Hepatic stellate cell (primary cell): ENCODE results near the gene CDKN2AIPNL.
"Not testable (repeated sequence)": the region's sequence is repeated elsewhere in the genome, so short reads cannot be mapped to it uniquely, and the experiment has no call there.

Experiments used
- DNase-seq: peaks from one replicate; pipeline ENCODE4 v3.0.0; 2011; ENCODE audit warnings: low spot score

The CDKN2AIPNL gene

DNA sequence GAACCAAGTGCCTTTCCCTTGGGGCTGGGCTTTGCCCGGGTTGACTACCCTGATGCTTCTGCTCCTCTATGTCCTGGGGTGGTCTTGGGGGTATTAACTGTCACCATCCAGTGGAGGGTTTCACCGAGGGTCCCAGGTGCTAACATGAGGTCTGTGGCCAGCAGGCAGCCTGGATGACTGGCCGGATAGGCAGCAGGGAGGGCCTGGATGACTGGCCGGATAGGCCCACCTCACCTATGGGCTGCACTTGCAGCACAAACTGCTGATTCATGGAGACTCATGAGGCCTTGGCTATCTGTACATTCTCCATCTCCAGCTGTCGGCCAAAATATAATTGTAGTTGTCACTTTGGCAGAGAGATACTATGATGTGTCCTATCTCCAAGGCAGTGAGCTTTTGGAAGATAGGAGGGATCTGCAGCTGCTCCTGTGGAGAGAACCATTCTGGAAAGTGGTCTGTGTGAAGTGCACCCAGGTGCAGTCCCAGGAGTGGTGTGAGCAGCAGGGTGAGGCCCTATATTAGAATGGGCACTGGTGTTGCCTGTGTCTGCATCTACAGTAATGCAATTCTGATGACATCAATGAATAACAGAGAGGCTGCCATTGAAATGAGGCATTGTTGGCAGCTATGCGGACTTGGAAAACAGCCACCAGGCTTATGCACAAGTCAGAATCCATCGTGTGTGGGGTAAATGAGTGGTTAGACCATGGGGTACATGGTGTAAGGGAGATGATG, 26.3 kb upstream of the CDKN2AIPNL start:
- no peak for DNase-seq

DNA sequence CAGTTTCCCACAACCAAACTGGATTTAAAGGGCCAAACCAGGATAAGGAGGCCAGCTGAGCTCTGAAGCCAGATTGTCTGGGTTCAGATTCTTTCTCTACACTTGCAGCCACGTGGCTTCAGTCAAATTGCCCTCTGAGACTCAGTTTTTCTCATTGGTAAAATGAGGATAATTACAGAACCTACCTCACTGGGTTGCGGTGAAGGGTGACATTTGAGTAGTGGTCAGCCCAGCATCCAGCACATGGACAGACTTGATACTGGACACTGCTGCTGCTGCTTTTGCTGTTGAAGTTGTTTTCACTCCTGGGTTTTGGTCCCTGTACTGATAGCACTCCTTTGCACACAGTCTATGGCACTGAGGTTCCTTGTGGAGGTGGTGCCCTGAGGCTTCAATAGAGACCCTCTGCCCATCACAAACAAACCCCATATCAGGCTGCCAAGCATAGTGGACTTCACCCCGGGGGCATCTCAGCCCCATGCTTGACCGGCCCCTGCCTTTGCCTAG, 25.7 kb upstream of the CDKN2AIPNL start:
- no peak for DNase-seq

- DNase-seq, result peak; percentile 42
Measured at GRCh38 chr5:134436523-134437339, 25.1 kb upstream of the CDKN2AIPNL start.

DNA sequence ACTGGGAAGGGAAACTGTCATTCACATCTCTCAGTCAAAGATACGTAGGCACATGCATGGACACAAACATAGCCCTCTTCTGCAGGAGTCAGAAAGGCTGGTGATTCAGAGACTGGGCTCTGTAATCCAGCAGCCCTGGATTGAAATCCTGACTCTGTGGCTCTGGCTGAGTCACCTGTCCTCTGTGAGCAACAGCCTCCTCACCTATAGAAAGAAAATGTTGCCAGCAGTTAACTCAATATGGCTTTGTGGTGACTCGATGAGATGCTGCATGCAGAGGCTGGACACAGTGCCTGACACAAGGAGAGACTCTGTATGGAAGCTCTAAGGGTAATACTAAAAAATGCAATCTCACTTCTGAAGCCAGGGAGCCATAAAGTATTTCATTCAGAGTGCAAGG, 23.9 kb upstream of the CDKN2AIPNL start:
- DNase-seq, result no peak

DNA sequence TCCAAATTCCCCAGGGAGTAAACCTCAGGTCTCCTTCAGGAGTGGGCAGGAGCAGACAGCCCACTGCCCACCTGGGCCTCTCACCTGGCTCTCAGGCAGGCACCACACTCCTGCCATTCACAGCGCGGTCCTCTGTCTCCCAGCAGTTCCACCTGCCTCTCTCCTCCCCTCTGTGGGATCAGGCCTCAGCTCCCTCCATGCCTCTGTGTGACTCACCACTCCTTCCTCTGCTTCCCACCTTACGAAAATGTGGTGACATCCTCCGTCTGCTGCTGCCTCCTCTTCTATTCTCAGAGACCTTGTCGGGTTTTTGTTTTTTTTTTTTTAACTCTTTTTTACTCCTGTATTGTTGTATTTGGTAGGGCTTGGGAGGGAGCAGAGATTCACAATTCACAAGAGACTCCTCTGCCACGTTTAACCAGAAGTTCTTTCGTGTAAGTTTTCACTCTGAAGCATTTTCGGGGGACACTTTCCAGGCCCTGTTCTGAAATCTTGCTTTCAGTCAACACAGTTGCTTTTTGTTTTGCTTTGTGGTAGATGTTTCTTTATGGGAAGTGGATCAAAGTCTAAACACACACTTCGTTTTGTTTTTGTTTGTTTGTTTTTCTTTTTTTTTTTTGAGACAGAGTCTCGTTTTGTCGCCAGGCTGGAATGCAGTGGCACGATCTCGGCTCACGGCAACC, 21.1 kb upstream of the CDKN2AIPNL start:
- DNase-seq, result no peak

DNA sequence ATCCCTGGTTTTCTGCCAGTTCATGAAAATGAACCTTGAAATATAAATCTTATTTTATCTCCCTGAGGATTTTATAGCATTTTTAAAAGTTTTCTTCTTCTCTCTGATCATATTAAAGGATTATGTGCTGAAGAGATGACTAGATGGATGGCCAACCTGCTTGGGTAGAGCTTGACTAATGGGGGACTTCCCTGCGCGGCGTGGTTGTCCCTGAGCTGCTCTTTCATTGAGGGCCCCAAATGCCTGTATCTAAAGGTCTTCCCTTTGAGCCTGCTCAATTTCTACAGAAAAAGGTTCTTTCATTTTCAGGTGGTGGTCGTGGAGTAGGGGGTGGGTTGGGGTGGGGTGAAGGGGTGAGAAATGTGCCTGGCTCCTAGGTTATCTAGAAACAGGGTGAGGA, 20.5 kb upstream of the CDKN2AIPNL start:
- DNase-seq, result no peak

GRCh38 chr5:134430001-134430569, 18.4 kb upstream of the CDKN2AIPNL start:
- DNase-seq, result no peak

GRCh38 chr5:134427540-134428041, 15.9 kb upstream of the CDKN2AIPNL start:
- no peak for DNase-seq

GRCh38 chr5:134426361-134426760, 14.7 kb upstream of the CDKN2AIPNL start:
- no peak for DNase-seq

DNA sequence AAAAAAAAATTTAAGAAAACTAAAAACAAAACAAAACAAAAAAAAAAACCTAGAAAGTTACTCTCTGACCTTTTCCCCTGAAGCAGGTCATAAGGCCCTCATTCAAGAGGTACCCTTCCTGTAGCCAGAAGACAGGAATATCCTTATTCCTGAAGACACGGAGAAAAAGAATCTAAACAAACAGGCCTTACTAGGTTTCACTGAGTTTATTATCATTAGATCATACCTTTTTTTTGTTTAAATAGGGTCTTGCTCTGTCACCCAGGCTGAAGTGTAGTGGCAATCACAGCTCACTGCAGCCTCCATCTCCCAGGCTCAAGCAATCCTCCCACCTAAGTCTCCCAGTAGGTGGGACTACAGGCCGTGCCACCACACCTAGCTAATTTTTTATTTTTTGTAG, 11.7 kb upstream of the CDKN2AIPNL start:
- DNase-seq, result no peak

GRCh38 chr5:134422791-134423365, 11.2 kb upstream of the CDKN2AIPNL start:
- DNase-seq, result no peak

- DNase-seq, result not testable (repeated sequence)
Measured at GRCh38 chr5:134421038-134421437, 9.4 kb upstream of the CDKN2AIPNL start.

GRCh38 chr5:134420343-134420742, 8.7 kb upstream of the CDKN2AIPNL start:
- DNase-seq, result peak; percentile 27

GRCh38 chr5:134418958-134419357, 7.3 kb upstream of the CDKN2AIPNL start:
- DNase-seq, result no peak

DNA sequence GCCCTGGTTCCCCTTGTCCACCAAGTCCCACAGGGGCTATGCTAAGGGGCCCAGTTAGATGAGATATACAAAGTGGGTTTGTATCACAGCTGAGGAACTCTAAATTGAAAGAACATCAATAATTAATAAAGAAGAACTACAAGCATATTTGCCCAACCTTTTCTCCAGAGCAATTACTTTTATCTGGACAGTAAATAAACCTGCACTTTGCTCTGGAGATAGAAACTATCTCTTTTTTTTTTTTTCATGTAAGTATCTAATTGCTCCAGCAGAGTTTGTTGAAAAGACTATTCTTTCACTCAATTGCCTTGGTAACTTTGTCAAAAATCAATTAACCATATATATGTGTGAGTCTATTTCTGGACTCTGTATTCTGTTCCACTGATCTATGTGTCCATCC, 6.0 kb upstream of the CDKN2AIPNL start:
- DNase-seq, result no peak

DNA sequence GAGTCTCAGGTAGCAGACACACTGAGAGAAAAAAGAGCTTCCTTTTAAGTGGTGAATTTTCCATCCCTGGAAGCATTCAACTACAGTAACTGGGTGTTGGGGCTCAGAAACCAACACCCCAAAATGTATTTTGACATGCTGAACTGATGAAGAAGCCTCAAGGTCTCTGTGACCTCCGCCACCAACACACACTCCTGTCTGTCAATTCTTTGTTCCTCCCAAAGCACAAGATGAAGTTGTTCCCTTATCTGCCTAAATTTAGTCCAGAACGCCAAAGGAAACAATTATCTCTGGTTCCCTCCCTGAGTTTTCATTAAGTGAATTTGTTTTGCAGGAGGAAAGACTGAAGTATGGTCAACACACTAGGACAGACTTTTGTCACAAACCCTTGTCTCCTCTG, 1.4 kb upstream of the CDKN2AIPNL start:
- DNase-seq, result no peak

- DNase-seq, result no peak
Measured at GRCh38 chr5:134411228-134411545, 494 bp downstream of the CDKN2AIPNL start.

GRCh38 chr5:134410822-134411221, 859 bp downstream of the CDKN2AIPNL start:
- no peak for DNase-seq

GRCh38 chr5:134409321-134409720, 2.4 kb downstream of the CDKN2AIPNL start:
- no peak for DNase-seq

- no peak for DNase-seq
Measured at GRCh38 chr5:134406390-134406789, 5.3 kb downstream of the CDKN2AIPNL start.

GRCh38 chr5:134403951-134404350, 7.7 kb downstream of the CDKN2AIPNL start:
- no peak for DNase-seq

DNA sequence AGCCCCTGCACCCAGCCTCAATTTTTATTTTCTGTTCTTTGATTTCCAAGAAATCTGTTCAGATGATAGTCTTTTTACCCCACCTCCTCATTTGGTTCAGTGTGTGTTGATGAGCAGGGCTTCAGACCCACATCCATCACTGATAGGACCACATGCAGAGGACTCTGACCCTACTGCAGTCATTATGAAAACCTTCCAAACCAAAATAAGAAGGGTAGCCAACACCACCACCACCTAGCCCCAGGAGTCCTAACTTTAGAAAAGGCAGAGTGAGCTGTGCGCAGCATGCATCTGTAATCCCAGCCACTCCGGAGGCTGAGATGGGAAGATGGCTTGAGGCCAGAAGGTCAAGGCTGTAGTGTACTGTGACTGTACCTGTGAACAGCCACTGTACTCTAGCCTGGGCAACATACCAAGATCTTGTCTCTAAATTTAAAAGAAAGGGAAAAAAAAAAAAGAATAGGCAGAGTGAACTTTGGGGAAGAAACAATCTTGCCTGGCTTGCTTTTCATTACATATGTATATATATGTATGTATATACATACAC, 13.0 kb downstream of the CDKN2AIPNL start:
- DNase-seq, result no peak
